Measurements from ENCODE around the gene ZNF43.
A peak's percentile ranks its signal among the peaks of the same experiment; 100 is the strongest.
"Not testable (repeated sequence)": the region's sequence is repeated elsewhere in the genome, so short reads cannot be mapped to it uniquely, and the experiment has no call there.

ZNF43 gene

DNA sequence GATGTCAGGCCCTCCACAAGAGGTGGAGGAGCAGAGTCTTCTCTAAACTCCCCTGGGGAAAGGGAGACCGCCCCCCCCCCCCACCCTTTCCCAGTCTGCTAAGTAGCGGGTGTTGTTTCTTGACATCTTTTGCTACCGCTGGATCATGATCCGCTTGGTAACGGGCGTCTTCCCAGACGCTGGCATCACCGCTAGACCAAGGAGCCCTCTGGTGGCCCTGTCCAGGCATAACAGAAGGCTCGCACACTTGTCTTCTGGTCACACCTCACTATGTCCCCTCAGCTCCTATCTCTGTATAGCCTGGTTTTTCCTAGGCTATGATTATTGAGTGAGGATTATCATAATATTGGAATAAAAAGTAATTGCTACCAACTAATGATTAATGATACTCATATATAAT is 44.8 kb upstream of the ZNF43 start:
- H3K27me3 ChIP-seq (ENCODE audit: insufficient read depth, low read length, poor library complexity); ATAC-seq (ENCODE audit: insufficient read depth, low read depth); H3K4me3 ChIP-seq (ENCODE audit: low read depth in 1 of 2, low read length in 2 of 2); H3K4me2 ChIP-seq (ENCODE audit: insufficient read depth, low read length); H3K9ac ChIP-seq (ENCODE audit: low read depth, low read length); H3K27ac ChIP-seq (ENCODE audit: low read length); H3K4me1 ChIP-seq (ENCODE audit: insufficient read depth, low read length); H4K20me1 ChIP-seq (ENCODE audit: insufficient read depth, low read length); H3K36me3 ChIP-seq (ENCODE audit: insufficient read depth, low read length); H2AFZ ChIP-seq (ENCODE audit: low read depth, low read length); H3K79me2 ChIP-seq (ENCODE audit: insufficient read depth, low read length); H3K9me3 ChIP-seq (ENCODE audit: insufficient read depth, low read length, severe bottlenecking): not testable (repeated sequence)
- TF ChIP-seq, protein P1, sequence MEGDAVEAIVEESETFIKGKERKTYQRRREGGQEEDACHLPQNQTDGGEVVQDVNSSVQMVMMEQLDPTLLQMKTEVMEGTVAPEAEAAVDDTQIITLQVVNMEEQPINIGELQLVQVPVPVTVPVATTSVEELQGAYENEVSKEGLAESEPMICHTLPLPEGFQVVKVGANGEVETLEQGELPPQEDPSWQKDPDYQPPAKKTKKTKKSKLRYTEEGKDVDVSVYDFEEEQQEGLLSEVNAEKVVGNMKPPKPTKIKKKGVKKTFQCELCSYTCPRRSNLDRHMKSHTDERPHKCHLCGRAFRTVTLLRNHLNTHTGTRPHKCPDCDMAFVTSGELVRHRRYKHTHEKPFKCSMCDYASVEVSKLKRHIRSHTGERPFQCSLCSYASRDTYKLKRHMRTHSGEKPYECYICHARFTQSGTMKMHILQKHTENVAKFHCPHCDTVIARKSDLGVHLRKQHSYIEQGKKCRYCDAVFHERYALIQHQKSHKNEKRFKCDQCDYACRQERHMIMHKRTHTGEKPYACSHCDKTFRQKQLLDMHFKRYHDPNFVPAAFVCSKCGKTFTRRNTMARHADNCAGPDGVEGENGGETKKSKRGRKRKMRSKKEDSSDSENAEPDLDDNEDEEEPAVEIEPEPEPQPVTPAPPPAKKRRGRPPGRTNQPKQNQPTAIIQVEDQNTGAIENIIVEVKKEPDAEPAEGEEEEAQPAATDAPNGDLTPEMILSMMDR (IDR thresholded peaks at IDR 0.05; ENCODE audit: borderline replicate concordance, extremely low read depth, low read length, poor library complexity, severe bottlenecking) = peak; percentile 13
- peak; percentile 8 for DNase-seq

DNA sequence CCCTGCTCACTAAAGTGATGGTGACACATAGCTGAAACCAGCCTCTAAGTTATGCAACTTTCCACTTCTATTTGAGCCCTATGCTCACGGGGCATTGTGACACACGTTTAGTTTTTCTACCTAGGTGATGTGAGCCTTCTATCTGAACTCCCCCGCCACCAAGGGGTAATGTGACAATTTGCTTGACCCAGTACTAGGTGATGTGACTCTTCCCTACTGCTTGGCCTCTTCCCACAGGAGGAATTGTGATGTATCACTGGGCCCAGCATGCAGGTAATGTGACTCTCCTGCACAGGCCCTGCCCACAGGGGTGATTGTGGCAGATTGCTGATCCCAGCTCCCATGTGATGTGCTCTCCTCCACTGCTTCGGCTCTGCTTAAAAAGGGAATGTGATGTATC is 42.7 kb upstream of the ZNF43 start:
- Histone ChIP-seq H3K27me3 (ENCODE audit: insufficient read depth, low read length, poor library complexity) (no peaks in the 10 kb centered on the region), H2AFZ (ENCODE audit: low read depth, low read length) (no peak overlapping the region), H3K9me3 (ENCODE audit: insufficient read depth, low read length, severe bottlenecking) (peaks cover 3% of the 10 kb centered on the region), H3K4me2 (ENCODE audit: insufficient read depth, low read length) (no peak overlapping the region), H3K9ac (ENCODE audit: low read depth, low read length) (no peak overlapping the region), H3K79me2 (ENCODE audit: insufficient read depth, low read length) (no peaks in the 10 kb centered on the region), H3K4me1 (ENCODE audit: insufficient read depth, low read length) (no peaks in the 10 kb centered on the region), H3K36me3 (ENCODE audit: insufficient read depth, low read length) (no peaks in the 10 kb centered on the region), H3K27ac (ENCODE audit: low read length) (no peak overlapping the region), H3K4me3 (ENCODE audit: low read depth in 1 of 2, low read length in 2 of 2) (no peak overlapping the region), H4K20me1 (ENCODE audit: insufficient read depth, low read length) (no peaks in the 10 kb centered on the region)
- ATAC-seq (ENCODE audit: insufficient read depth, low read depth) (no peak), DNase-seq (no peak)
- TF ChIP-seq, protein P1 (IDR thresholded peaks at IDR 0.05; ENCODE audit: borderline replicate concordance, extremely low read depth, low read length, poor library complexity, severe bottlenecking) = no peak
- no peak for TF ChIP-seq EZH2 (IDR thresholded peaks at IDR 0.05; ENCODE audit: borderline replicate concordance, low read depth, low read length, severe bottlenecking)

DNA sequence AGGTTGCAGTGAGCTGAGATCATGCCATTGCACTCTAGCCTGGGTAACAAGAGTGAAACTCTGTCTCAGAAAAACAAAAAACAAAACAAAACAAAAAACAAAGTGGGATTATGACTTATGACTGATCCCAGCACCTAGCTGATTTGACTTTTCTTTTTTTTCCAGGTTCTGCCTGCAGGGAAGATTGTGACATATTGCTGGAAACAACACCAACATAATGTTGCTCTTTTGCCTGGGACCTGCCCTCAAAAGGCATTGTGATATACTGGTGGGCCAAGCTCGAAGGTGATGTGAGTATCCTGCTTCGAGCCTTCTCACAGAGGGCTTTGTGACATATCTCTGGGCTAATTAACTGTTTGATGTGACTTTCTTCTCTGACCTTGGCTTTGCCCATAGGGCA is 42.0 kb upstream of the ZNF43 start:
- TF ChIP-seq, protein P1 (IDR thresholded peaks at IDR 0.05; ENCODE audit: borderline replicate concordance, extremely low read depth, low read length, poor library complexity, severe bottlenecking) = no peak
- no peak for TF ChIP-seq EZH2 (IDR thresholded peaks at IDR 0.05; ENCODE audit: borderline replicate concordance, low read depth, low read length, severe bottlenecking)
- no peak overlapping the region for H3K27ac ChIP-seq (ENCODE audit: low read length)
- H3K9me3 ChIP-seq (ENCODE audit: insufficient read depth, low read length, severe bottlenecking) = peaks cover 3% of the 10 kb centered on the region
- no peak overlapping the region for H2AFZ ChIP-seq (ENCODE audit: low read depth, low read length)
- no peak for DNase-seq
- ATAC-seq (ENCODE audit: insufficient read depth, low read depth) = no peak
- no peak overlapping the region for H3K4me3 ChIP-seq (ENCODE audit: low read depth in 1 of 2, low read length in 2 of 2)
- no peak overlapping the region for H3K9ac ChIP-seq (ENCODE audit: low read depth, low read length)
- no peak overlapping the region for H3K4me2 ChIP-seq (ENCODE audit: insufficient read depth, low read length)
- no peaks in the 10 kb centered on the region for H3K27me3 ChIP-seq (ENCODE audit: insufficient read depth, low read length, poor library complexity)
- no peaks in the 10 kb centered on the region for H3K36me3 ChIP-seq (ENCODE audit: insufficient read depth, low read length)
- H3K79me2 ChIP-seq (ENCODE audit: insufficient read depth, low read length) = no peaks in the 10 kb centered on the region
- no peaks in the 10 kb centered on the region for H3K4me1 ChIP-seq (ENCODE audit: insufficient read depth, low read length)
- H4K20me1 ChIP-seq (ENCODE audit: insufficient read depth, low read length) = no peaks in the 10 kb centered on the region

DNA sequence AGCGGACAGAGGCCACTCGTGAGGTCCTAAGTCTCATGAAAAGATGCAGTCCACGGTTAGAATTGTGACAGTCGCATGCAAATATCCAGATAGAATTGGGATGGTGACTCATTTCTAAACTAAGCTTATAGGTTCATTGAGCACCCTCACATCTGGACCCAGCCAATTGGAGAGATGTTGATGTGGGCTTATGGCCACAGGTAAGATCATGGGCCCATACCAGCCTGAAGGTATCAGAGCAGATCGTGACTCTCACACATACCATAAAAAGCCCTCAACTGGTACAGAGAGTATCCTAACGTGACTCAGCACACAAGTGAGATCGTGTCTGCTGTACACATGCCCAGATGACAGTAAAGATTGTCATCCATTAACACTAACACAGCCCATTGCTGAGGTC is 40.6 kb upstream of the ZNF43 start:
- not testable (repeated sequence) for H3K36me3 ChIP-seq (ENCODE audit: insufficient read depth, low read length); H3K4me2 ChIP-seq (ENCODE audit: insufficient read depth, low read length); H3K4me3 ChIP-seq (ENCODE audit: low read depth in 1 of 2, low read length in 2 of 2); H3K9ac ChIP-seq (ENCODE audit: low read depth, low read length); H3K79me2 ChIP-seq (ENCODE audit: insufficient read depth, low read length); H3K9me3 ChIP-seq (ENCODE audit: insufficient read depth, low read length, severe bottlenecking); ATAC-seq (ENCODE audit: insufficient read depth, low read depth); H3K4me1 ChIP-seq (ENCODE audit: insufficient read depth, low read length); H2AFZ ChIP-seq (ENCODE audit: low read depth, low read length); DNase-seq; H3K27ac ChIP-seq (ENCODE audit: low read length); H4K20me1 ChIP-seq (ENCODE audit: insufficient read depth, low read length); H3K27me3 ChIP-seq (ENCODE audit: insufficient read depth, low read length, poor library complexity)

Measured in DND-41 (cell line).